ENCODE results near the gene EZH2. TPM values are rescaled to one million over a fixed set of nuclear protein-coding genes. Genes with fewer than 3 reads are reported as not detected.

Gene EZH2
- total RNA-seq, 1 experiment from 2014 or later, result 42.4 TPM

DNA sequence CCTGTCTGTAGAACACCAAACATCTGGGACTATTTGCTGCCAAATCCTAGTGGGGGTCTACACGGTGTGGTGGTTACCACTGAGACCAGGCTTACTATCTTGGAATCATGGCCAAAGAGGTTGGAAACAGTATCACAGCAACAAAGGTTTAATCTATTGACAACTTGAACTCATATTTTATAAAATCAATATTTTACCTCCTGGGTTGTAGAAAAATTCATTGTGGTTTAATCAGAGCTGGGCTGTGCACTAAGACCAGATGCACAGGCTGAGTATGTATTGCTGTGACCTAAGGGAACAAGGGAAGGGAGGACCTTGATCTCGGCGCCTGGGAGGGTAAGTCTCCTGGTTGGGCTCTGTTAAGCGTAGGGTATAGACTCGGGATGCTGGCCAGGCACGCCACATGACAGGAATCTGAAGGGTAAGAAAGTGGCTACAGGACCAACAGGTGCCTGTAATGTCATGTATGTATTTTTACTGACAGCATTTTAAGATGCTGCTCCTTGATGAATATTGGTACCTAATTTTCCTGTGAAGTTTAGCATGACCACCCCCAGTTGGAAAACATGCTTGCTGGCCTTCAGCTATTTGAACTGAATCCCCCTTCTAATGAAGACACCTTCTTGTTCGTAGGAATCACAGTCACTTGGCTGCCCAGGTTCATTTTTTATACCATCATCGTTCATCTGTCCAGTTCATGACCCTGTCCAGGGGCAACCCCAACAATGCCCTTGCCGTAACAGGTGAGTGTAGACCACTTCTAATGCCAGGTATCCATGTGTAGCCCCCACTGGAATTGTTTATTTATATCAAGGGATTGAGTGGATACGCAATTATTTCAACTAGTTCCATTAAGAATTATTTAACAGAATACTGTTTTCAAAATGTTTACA is 79.5 kb downstream of the EZH2 start:
- Histone ChIP-seq H3K4me3 (no peak overlapping the region), H3K36me3 (peaks cover 75% of the 10 kb centered on the region), H3K9me3 (replicated peaks) (no peaks in the 10 kb centered on the region), H3K27ac (no peak overlapping the region), H3K27me3 (replicated peaks) (no peaks in the 10 kb centered on the region), H3K4me1 (replicated peaks) (no peaks in the 10 kb centered on the region)
- DNase-seq (ENCODE audit: low read depth in 1 of 2, low spot score in 2 of 2), result no peak

DNA sequence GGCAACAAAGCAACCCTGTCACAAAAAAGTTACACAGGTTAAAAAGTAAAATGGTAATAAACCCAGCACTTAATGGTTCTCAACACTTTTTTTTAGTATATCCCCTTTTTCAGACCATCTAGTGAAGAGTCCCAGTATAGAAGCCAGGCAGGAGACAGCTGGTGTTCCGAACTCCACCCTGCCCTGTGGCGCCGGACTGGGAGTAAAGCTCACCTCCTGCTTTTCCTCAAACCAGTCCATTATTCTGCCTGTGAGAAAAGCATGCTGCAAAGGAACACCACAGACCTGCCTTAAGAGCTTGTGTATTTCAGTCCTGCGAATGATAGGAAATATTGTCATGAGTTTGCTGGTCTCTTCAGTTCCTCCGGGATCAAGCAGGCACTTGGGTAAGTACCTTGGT is 81.0 kb downstream of the EZH2 start:
- Histone ChIP-seq H3K36me3 (peaks cover 73% of the 10 kb centered on the region), H3K4me1 (replicated peaks) (no peaks in the 10 kb centered on the region), H3K27ac (no peak overlapping the region), H3K27me3 (replicated peaks) (no peaks in the 10 kb centered on the region), H3K4me3 (no peak overlapping the region), H3K9me3 (replicated peaks) (no peaks in the 10 kb centered on the region)
- DNase-seq (ENCODE audit: low read depth in 1 of 2, low spot score in 2 of 2), result no peak

DNA sequence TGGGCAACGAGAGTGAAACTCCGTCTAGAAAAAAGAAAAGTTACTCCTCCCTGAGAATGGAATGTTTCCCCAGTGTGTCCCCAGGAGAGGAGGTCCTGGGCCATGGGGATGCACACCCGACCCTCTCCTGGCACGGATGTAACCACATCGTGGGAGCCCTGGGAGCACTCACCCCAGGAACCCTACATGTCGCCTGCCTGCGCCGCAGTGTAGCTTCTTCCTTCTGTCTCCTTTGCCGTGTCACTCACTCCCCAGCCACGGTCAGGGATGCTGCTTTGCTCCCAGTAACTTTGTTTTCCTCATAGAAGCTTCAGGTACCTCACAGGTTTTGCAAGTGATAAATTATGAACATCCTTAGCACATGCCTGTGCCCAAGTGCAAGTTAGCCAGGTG is 82.0 kb downstream of the EZH2 start:
- Histone ChIP-seq H3K4me3 (no peak overlapping the region), H3K36me3 (peaks cover 73% of the 10 kb centered on the region)

DNA sequence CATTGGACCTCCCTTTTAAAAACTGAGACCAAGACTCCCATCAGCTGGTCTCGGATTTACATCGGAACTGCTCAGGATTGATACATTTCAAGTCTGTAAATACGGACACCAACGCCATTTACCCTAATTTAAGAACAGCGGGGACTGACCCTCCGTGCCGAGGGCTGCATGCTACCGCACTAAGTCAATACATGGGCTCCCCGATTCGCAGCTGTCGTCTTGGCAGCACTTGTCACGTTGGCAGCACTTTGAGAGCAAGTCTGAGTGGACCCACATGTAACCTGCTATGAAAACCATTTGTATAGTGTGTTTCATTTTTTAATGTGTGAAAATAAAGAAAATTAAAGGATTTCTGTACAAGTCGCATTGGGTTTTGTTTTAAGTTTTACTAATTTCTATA is 83.4 kb downstream of the EZH2 start:
- H3K27ac ChIP-seq, result no peak overlapping the region
- H3K4me1 ChIP-seq (replicated peaks), result no peaks in the 10 kb centered on the region
- DNase-seq (ENCODE audit: low read depth in 1 of 2, low spot score in 2 of 2), result no peak
- no peaks in the 10 kb centered on the region for H3K9me3 ChIP-seq (replicated peaks)
- peaks cover 73% of the 10 kb centered on the region for H3K36me3 ChIP-seq
- H3K4me3 ChIP-seq, result no peak overlapping the region
- no peaks in the 10 kb centered on the region for H3K27me3 ChIP-seq (replicated peaks)

More for the DNA sequence above, 82.0 kb downstream of the EZH2 start:
- DNase-seq (ENCODE audit: low read depth in 1 of 2, low spot score in 2 of 2), result no peak
- Histone ChIP-seq H3K27ac (no peak overlapping the region), H3K27me3 (replicated peaks) (no peaks in the 10 kb centered on the region), H3K9me3 (replicated peaks) (no peaks in the 10 kb centered on the region), H3K4me1 (replicated peaks) (no peaks in the 10 kb centered on the region)

DNA sequence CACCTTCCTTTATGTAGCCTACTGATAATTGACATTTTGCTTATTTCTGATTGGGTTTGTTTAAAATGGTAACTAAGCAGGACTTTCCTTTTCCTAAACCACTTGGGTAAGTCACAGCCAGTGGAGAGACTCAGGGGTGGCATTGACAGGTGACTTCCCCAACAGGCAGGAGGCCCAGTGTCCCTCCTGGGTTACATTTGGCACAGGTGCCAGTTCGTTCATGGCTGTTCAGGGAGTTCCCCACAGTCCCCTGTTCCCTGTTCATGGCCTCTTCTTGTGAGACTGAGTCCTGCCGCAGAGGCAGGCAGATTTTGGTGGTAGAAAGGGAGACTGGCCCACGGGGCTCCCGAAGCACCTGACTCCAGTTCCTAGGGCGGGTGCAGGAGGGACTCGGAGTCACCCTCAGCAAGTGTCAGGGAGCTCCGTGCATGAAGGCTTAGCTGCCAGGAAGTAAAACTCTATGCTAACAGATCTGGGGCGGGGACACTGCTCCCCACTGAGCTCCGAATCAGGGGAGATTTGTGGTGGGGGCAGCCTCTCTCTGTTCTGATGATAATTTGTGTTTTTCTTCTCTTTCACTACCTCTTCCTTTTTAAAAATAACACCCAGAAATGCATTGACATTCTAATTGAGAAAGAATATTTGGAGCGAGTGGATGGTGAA is 84.1 kb downstream of the EZH2 start:
- DNase-seq (ENCODE audit: low read depth in 1 of 2, low spot score in 2 of 2), result no peak
- Histone ChIP-seq H3K4me3 (no peak overlapping the region), H3K27me3 (replicated peaks) (no peaks in the 10 kb centered on the region), H3K4me1 (replicated peaks) (no peaks in the 10 kb centered on the region), H3K27ac (no peak overlapping the region), H3K9me3 (replicated peaks) (no peaks in the 10 kb centered on the region), H3K36me3 (peaks cover 73% of the 10 kb centered on the region)

DNA sequence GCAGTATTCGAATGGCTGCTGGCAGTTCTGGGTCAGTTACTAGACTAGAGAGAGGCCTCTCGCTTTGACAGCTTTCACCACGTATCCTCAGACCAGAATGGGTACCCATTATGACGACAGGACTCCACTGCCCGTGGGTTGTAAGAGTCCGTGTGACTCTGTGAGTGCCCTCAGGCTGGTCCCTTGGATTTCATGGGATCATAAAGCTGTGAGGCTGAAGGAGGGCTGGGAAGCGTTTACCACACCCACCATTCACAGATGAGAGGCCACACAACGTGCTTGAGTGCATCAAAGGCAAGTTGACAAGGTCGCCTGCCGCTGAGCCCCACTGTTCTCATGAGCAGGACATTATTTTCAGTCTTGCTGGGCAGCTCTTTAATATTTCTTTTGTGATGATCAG is 87.2 kb downstream of the EZH2 start:
- DNase-seq (ENCODE audit: low read depth in 1 of 2, low spot score in 2 of 2), result no peak
- Histone ChIP-seq H3K36me3 (peaks cover 95% of the 10 kb centered on the region), H3K27ac (no peak overlapping the region), H3K27me3 (replicated peaks) (no peaks in the 10 kb centered on the region), H3K4me3 (no peak overlapping the region), H3K9me3 (replicated peaks) (no peaks in the 10 kb centered on the region), H3K4me1 (replicated peaks) (no peaks in the 10 kb centered on the region)

DNA sequence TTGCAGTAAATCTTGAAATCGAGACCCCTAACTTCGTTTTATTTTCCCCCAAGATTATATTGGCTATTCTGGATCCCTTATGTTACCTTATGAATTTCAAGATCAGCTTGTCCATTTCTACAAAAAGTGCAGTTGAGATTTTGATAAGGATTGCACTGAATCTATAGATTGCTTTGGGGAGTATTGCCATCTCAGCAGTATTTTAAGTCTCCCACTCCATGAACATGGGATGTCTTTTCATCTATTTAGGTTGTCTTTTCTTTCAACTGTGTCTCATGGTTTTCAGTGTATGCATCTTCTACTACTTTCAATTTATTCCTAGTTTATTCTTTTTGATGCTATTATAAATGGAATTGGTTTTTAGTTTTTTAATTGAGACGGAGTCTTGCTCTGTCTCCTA is 89.6 kb downstream of the EZH2 start:
- DNase-seq (ENCODE audit: low read depth in 1 of 2, low spot score in 2 of 2), result no peak
- no peaks in the 10 kb centered on the region for H3K27me3 ChIP-seq (replicated peaks)
- no peaks in the 10 kb centered on the region for H3K4me1 ChIP-seq (replicated peaks)
- no peak overlapping the region for H3K27ac ChIP-seq
- H3K4me3 ChIP-seq, result no peak overlapping the region
- no peaks in the 10 kb centered on the region for H3K9me3 ChIP-seq (replicated peaks)
- H3K36me3 ChIP-seq, result peaks cover 96% of the 10 kb centered on the region

DNA sequence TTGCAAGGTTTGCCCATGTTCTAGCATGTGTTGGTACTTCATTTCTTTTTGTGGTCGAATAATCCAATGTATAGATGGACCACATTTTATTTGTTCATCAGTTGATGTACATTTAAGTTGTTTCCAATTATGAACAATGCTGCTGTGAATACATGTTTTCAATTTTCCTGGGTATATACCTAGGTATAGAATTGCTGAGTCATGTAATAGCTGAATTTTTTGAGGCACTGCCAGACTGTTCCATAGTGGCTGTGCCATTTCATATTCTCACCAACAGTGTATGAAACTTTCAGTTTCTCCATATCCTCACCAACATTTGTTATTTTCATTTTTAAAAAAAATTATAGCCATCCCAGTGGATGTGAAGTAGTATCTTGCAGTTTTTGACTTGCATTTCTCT is 90.5 kb downstream of the EZH2 start:
- Histone ChIP-seq H3K36me3 (peaks cover 97% of the 10 kb centered on the region), H3K27me3 (replicated peaks) (no peaks in the 10 kb centered on the region), H3K4me1 (replicated peaks) (no peaks in the 10 kb centered on the region), H3K27ac (no peak overlapping the region), H3K9me3 (replicated peaks) (no peaks in the 10 kb centered on the region), H3K4me3 (no peak overlapping the region)
- DNase-seq (ENCODE audit: low read depth in 1 of 2, low spot score in 2 of 2), result no peak

DNA sequence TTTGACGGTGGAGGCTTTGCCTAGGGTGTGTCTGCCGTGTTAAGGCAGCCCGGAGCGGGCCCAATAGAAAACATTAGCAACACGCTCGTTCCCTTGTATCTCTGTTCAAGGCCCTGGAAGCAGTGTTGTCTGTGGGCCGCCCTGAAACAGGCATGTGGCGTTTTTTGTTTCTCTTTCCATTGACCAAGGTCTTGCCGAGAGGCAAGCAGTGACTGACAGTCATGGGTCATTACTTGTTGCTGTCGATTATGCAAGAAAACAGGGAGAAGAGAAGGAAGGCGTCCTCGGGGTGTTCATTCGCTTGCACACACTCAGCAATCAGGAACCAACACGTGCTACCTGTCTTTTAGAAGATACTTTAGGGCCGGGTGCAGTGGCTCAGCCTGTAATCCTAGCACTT is 92.5 kb downstream of the EZH2 start:
- no peak for DNase-seq (ENCODE audit: low read depth in 1 of 2, low spot score in 2 of 2)
- Histone ChIP-seq H3K27me3 (replicated peaks) (no peaks in the 10 kb centered on the region), H3K36me3 (peaks cover 97% of the 10 kb centered on the region), H3K9me3 (replicated peaks) (no peaks in the 10 kb centered on the region), H3K4me3 (no peak overlapping the region), H3K4me1 (replicated peaks) (no peaks in the 10 kb centered on the region), H3K27ac (no peak overlapping the region)

DNA sequence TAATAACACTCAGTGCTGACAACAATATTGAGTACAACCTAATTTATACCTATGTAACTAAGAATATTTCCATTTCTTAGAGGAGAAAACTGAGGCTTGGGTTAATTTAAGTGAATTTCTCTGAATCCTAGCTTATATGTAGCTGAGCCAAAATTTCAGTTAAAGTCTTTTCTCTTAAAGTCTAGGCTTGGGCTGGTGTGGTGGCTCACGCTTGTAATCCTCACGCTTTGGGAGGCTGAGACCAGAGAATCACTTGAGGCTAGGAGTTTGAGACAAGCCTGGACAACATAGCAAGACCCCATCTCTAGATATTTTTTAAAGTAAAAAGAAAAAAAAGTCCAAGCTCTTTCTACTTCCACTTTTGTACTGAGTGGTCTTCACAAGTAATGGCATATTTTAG is 93.2 kb downstream of the EZH2 start:
- H3K27ac ChIP-seq, result no peak overlapping the region
- peaks cover 97% of the 10 kb centered on the region for H3K36me3 ChIP-seq
- no peak overlapping the region for H3K4me3 ChIP-seq
- DNase-seq (ENCODE audit: low read depth in 1 of 2, low spot score in 2 of 2), result no peak
- H3K27me3 ChIP-seq (replicated peaks), result no peaks in the 10 kb centered on the region
- H3K4me1 ChIP-seq (replicated peaks), result no peaks in the 10 kb centered on the region
- no peaks in the 10 kb centered on the region for H3K9me3 ChIP-seq (replicated peaks)

DNA sequence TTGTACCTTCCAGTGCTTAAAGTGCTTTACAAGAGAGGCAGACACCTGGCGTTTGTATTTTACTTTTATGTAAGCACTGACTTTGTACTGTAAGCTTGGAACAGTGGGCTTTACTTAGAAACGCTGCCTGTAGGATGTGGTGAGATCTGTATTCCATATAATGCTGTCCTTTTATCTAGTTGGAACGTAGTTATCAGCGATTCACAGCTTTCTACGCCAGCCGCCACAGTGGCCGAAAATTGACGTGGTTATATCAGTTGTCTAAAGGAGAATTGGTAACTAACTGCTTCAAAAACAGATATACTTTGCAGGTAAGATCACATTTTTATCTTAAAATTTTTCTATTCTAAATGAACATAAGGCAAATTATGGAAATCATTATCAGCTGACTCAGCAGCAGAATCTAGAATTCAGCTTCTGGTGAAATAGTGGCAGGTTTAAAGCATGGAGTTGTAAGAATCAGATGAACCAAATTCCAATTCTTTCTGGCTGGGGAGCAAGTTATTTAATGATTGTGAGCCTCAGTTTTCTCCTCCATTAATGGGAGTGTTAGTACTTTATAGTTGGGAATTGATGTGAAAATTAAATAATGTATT is 93.9 kb downstream of the EZH2 start:
- Histone ChIP-seq H3K27ac (no peak overlapping the region), H3K4me1 (replicated peaks) (no peaks in the 10 kb centered on the region), H3K27me3 (replicated peaks) (no peaks in the 10 kb centered on the region), H3K9me3 (replicated peaks) (no peaks in the 10 kb centered on the region), H3K4me3 (no peak overlapping the region), H3K36me3 (peaks cover 98% of the 10 kb centered on the region)
- no peak for DNase-seq (ENCODE audit: low read depth in 1 of 2, low spot score in 2 of 2)

DNA sequence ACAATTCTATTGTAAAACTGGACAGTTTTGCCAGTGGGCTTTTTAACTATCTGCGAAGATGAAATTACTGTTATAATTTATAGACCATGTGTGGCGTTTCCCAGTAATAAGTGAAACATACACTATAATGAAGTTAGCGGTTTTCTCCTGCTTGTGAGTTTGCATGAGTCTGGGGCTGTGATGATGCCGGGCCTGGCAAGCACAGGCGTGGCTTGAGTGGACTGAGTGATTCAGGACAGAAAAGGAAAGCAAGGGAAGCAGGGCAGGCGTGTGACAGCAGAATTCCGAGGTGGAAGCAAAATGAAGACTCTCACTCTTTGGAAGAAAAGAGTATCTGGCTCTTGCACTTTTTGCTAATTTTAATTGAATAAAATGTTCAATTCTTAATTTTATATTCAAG is 94.9 kb downstream of the EZH2 start:
- Histone ChIP-seq H3K27me3 (replicated peaks) (no peaks in the 10 kb centered on the region), H3K4me3 (no peak overlapping the region), H3K27ac (no peak overlapping the region), H3K9me3 (replicated peaks) (no peaks in the 10 kb centered on the region), H3K4me1 (replicated peaks) (no peaks in the 10 kb centered on the region), H3K36me3 (peaks cover 96% of the 10 kb centered on the region)
- DNase-seq (ENCODE audit: low read depth in 1 of 2, low spot score in 2 of 2), result no peak

DNA sequence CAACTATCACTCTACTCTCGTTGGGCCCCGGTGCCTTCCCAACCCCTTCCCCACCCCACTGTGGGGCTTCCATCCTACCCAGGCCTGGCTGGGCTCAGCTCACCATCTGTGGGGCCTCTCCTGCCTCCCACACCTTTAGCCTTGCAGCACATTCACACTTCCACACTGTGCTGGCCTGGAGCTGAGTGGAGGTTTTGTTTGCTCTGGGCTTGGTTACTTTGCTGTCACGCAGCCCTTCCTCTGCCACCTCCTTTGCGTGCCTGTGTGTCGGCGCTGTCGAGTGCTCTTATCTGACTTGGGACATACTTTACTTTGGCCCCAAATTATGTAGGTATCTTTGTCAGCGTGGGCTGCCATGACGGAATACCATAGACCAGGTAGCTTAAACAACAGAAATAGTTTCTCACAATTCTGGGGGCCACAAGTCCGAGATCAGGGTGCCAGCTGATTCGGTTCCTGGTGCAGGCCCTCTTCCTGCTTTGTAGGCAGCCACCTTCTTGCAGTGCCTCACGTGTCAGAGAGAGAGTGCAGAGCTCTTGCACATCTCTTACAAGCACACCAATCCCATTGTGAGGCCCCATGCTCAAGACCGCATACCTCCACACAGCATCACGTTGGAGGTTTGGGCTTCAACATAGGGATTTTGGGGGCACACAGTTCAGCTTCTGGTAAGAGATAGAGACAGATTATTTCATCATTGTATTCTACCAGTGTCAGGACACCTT is 96.4 kb downstream of the EZH2 start:
- H3K4me1 ChIP-seq (replicated peaks), result no peaks in the 10 kb centered on the region
- no peaks in the 10 kb centered on the region for H3K27me3 ChIP-seq (replicated peaks)
- no peaks in the 10 kb centered on the region for H3K9me3 ChIP-seq (replicated peaks)
- H3K27ac ChIP-seq, result no peak overlapping the region
- H3K36me3 ChIP-seq, result peaks cover 96% of the 10 kb centered on the region
- H3K4me3 ChIP-seq, result no peak overlapping the region
- no peak for DNase-seq (ENCODE audit: low read depth in 1 of 2, low spot score in 2 of 2)
